ENCODE results near the gene DCTD.

Gene DCTD

DNA sequence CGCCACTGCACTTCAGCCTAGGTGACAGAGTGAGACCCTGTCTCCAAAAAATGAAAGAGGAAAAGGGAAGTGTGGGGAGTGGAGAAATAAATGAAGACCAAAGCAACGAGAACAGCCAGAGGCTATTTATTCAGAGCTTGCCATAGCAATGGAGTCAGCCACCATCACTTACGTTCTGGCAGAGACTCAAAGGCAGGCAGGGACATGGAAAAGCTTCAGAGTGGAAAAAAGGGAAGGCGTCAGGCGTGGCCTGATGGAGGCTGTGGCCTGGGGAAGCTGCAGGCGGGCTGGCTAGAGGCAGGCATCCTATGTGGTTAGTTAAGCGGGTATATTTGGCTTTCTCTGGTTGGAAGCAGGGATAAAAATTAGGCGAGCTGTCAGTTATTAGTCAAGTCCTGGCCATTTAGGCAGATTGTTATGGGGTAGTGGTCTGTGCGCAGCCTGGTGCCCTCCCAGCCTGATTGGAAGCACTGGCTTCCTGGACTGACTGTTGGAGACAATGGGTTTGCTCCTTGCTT lies 73.3 kb downstream of the DCTD start:
- in situ Hi-C loops (cut with MboI; ENCODE audit: low sequenced_read_pairs), result no loop called here

DNA sequence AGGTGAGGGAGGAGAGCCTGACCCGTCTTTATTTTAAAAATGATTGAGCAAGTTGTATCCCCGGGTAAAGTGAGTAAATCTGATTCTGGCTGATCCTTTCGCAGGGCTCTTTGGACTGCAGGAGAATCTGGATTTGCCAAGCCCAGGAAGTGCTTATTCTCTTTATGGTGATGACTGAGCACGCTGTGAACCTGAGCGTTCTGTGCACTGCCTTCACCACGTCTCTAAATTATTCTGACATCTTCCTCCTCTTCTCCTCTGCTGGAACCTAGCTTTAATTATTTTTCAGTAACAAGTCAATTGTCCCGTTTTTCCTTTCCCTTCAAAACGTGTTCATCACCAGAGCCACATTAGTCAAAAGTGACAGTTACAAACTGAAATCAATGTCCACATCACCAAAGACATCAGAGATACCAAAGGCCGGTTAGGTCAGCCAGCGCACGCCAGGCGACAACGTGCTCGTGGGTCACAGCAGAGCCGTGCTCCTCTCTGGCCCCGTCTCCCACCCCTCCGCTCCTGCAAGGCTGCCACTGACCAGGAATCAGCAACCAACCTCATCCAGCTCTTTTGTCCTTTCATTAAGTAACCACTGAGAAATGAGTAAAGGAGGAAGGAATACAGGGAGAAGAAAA lies 74.3 kb downstream of the DCTD start:
- in situ Hi-C loops (cut with MboI; ENCODE audit: low sequenced_read_pairs), result no loop called here

DNA sequence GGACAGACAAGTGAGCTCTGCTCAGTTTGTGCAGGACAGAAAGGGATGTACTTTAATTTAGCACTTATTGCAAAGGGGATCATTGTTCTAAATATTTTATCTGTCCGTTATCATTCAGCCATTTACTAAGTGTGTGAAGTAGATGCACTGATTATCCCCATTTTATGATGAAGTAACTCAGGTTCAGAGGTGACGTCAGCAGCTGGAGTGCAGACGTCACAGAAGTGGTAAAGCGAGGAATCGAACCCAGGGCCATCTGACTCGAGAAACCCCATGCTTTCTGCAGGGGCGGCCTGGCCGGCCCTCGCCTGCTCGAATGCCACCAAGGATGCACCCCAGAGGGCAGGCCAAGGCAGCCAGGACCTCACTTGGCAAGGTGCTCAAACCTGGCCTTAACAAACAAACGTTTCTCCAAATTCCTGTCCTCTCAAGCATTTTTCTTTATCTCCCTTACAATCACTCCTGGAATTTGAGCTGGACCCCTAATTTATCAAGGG lies 75.0 kb downstream of the DCTD start:
- in situ Hi-C loops (cut with MboI; ENCODE audit: low sequenced_read_pairs), result no loop called here

DNA sequence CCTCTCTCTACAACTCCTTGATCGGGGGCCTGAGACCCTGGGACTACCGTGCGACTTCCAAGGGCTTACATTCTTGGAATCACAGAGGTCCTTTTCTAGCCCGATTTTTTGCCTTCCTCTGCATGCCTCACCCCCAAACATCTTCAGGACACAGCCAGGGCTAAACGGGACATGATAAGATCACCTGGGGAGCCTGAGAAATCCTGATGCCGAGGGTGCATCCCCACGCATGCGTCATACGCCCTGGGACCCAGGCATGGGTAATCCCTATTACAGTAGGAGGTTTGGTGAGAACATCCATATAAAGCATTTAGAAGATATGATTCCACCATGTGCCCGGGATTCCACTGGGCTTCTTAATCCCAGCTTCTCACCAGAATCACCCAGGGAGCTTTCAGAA lies 77.1 kb downstream of the DCTD start:
- in situ Hi-C loops (cut with MboI; ENCODE audit: low sequenced_read_pairs), result no loop called here
